Spleen (tissue), 7 donors: Measurements from ENCODE around the gene TMEM50A.
"Not testable (repeated sequence)": the region's sequence is repeated elsewhere in the genome, so short reads cannot be mapped to it uniquely, and the experiment has no call there.

Experiments
- POLR2A ChIP-seq, 3 donors: fragments of 450-650 bp; IDR thresholded peaks; one replicate each; pipeline ENCODE4 v1.5.1; 2017; ENCODE audit warnings: antibody characterized with exemption in 3 of 3, mild to moderate bottlenecking in 1 of 3
- POLR2AphosphoS5 ChIP-seq, 3 donors: sonication (generic); formaldehyde crosslinking; IDR thresholded peaks; one replicate each; pipeline ENCODE4 v1.5.1; 2017; ENCODE audit warnings: antibody characterized with exemption in 3 of 3
- TF ChIP-seq, protein P1 (sequence below), 11 experiments: fragments of 200-600 bp in 7 of 11; fragments of 450-650 bp in 4 of 11; sonication (generic) in 4 of 11; IDR thresholded peaks in 8 of 11; conservative IDR thresholded peaks in 3 of 11; 1 replicate in 7 of 11; 2 replicates in 4 of 11; pipeline versions ENCODE4 v1.4.0 to v1.8.0; 2016 to 2021; ENCODE audit warnings: antibody characterized with exemption in 11 of 11, inconsistent platforms in 4 of 11, mild to moderate bottlenecking in 1 of 11
- donor health status: DM: no; HTN: no; CAD: no; lungs with moderate emphysema.
- donor health status: DM: no; HTN: no; CAD: no.
- donor health status: DM: no; HTN: no; CAD: no.

DNA sequence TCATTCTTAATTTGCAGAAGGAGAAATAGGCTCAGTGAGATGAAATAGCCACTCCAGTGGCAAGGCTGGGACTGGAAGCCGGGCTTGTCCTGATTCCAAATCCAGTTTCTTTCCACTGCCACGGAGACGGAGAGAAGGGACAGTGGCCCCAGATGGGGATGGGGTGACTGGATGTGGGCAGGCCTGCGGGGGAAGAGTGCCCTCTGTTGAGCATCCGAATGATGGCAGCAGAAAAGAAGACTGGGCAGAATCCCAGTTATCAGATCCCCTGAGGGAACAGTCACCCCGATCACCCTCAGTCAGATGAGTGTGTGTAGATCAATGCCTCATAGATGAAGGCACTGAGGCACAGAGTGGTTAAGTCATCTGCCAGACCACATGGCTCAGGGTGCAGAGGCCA lies 48.1 kb upstream of the TMEM50A start:
- not testable (repeated sequence) for TF ChIP-seq POLR2AphosphoS5, POLR2A (IDR thresholded peaks at IDR 0.05)
- TF ChIP-seq, protein P1, sequence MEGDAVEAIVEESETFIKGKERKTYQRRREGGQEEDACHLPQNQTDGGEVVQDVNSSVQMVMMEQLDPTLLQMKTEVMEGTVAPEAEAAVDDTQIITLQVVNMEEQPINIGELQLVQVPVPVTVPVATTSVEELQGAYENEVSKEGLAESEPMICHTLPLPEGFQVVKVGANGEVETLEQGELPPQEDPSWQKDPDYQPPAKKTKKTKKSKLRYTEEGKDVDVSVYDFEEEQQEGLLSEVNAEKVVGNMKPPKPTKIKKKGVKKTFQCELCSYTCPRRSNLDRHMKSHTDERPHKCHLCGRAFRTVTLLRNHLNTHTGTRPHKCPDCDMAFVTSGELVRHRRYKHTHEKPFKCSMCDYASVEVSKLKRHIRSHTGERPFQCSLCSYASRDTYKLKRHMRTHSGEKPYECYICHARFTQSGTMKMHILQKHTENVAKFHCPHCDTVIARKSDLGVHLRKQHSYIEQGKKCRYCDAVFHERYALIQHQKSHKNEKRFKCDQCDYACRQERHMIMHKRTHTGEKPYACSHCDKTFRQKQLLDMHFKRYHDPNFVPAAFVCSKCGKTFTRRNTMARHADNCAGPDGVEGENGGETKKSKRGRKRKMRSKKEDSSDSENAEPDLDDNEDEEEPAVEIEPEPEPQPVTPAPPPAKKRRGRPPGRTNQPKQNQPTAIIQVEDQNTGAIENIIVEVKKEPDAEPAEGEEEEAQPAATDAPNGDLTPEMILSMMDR (IDR thresholded peaks at IDR 0.05 in 8 of 11, conservative IDR thresholded peaks at IDR 0.05 in 3 of 11) = peak in 3 of 11 experiments; percentile 11 to 38 (median 32)
